Measurements from ENCODE around the gene ZC3H4.

DNA sequence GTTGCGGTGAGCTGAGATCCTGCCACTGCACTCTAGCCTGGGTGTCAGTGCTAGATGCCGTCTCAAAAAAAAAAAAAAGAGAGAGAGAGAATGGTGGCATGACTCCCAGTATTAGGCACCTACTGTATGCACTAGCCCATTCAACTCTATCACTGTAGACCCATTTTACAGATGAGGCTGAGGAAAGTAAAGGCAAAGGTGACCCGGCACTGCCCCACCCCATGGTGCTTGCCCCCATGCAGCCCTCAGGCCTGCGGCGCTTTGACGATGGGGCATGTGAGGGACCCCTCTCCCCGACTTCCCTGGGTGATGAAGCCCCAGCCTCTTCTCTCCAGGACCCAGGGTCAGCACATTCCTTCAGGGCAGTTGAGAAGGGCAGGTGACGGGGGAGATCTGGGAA lies 86.7 kb downstream of the ZC3H4 start:
- TF ChIP-seq GATA2 (IDR thresholded peaks at IDR 0.05; ENCODE audit: low read depth, low read length): no peak
- no peak for TF ChIP-seq GATA3 (IDR thresholded peaks at IDR 0.05; ENCODE audit: low read depth, low read length)
